HEK293 (cell line): ENCODE results near the gene EDARADD.
A peak's percentile ranks its signal among the peaks of the same experiment; 100 is the strongest.

ENCODE experiments used
- CTCF ChIP-seq: fragments of 450-650 bp; formaldehyde crosslinking; IDR thresholded peaks from 2 replicates; pipeline ENCODE4 v1.5.1; 2016; ENCODE audit warnings: missing biosample characterization, missing genetic modification characterization
- GLI4 ChIP-seq: fragments of 450-650 bp; formaldehyde crosslinking; IDR thresholded peaks from 2 replicates; pipeline ENCODE4 v1.5.1; 2016; ENCODE audit warnings: missing biosample characterization, missing genetic modification characterization
- GLIS2 ChIP-seq: fragments of 450-650 bp; formaldehyde crosslinking; IDR thresholded peaks from 2 replicates; pipeline ENCODE4 v1.5.1; 2016; ENCODE audit warnings: missing biosample characterization, missing genetic modification characterization
- HOXD13 ChIP-seq: sonication (generic); formaldehyde crosslinking; IDR thresholded peaks from 2 replicates; pipeline ENCODE4 v1.8.0; 2022; ENCODE audit warnings: missing genetic modification reagents, borderline replicate concordance
- KLF17 ChIP-seq: fragments of 450-650 bp; formaldehyde crosslinking; IDR thresholded peaks from 2 replicates; pipeline ENCODE4 v1.5.1; 2016; ENCODE audit warnings: missing biosample characterization, missing genetic modification characterization
- PRDM4 ChIP-seq: fragments of 450-650 bp; formaldehyde crosslinking; IDR thresholded peaks from 2 replicates; pipeline ENCODE4 v1.5.1; 2017; ENCODE audit warnings: missing biosample characterization, missing genetic modification characterization
- PRDM6 ChIP-seq: fragments of 450-650 bp; formaldehyde crosslinking; IDR thresholded peaks from 2 replicates; pipeline ENCODE4 v1.5.1; 2017; ENCODE audit warnings: missing biosample characterization, missing genetic modification characterization
- REPIN1 ChIP-seq: fragments of 450-650 bp; formaldehyde crosslinking; IDR thresholded peaks from 2 replicates; pipeline ENCODE4 v1.5.1; 2017; ENCODE audit warnings: missing biosample characterization, missing genetic modification characterization, low read depth
- REST ChIP-seq: fragments of 450-650 bp; formaldehyde crosslinking; IDR thresholded peaks from 2 replicates; pipeline ENCODE4 v1.5.1; 2016; ENCODE audit warnings: missing biosample characterization, missing genetic modification characterization
- SP7 ChIP-seq: fragments of 450-650 bp; formaldehyde crosslinking; IDR thresholded peaks from 2 replicates; pipeline ENCODE4 v1.5.1; 2016; ENCODE audit warnings: missing biosample characterization, missing genetic modification characterization
- WT1 ChIP-seq: fragments of 450-650 bp; formaldehyde crosslinking; IDR thresholded peaks from 2 replicates; pipeline ENCODE4 v1.5.1; 2016; ENCODE audit warnings: missing biosample characterization, missing genetic modification characterization
- ZBTB26 ChIP-seq: fragments of 450-650 bp; formaldehyde crosslinking; optimal IDR thresholded peaks from 2 replicates; pipeline ENCODE3; 2016; ENCODE audit warnings: missing biosample characterization, mild to moderate bottlenecking, missing genetic modification characterization
- ZFHX2 ChIP-seq: fragments of 450-650 bp; formaldehyde crosslinking; conservative IDR thresholded peaks from 2 replicates; pipeline ENCODE4 v1.5.1; 2016; ENCODE audit warnings: missing biosample characterization, missing genetic modification characterization
- ZFP37 ChIP-seq: fragments of 450-650 bp; formaldehyde crosslinking; IDR thresholded peaks from 2 replicates; pipeline ENCODE4 v1.5.1; 2016; ENCODE audit warnings: missing biosample characterization, missing genetic modification characterization
- ZNF157 ChIP-seq: fragments of 450-650 bp; formaldehyde crosslinking; IDR thresholded peaks from 2 replicates; pipeline ENCODE4 v1.5.1; 2016; ENCODE audit warnings: missing biosample characterization, missing genetic modification characterization
- ZNF175 ChIP-seq: fragments of 450-650 bp; formaldehyde crosslinking; IDR thresholded peaks from 2 replicates; pipeline ENCODE4 v1.5.1; 2016; ENCODE audit warnings: missing biosample characterization, missing genetic modification characterization
- ZNF19 ChIP-seq: fragments of 450-650 bp; formaldehyde crosslinking; IDR thresholded peaks from 2 replicates; pipeline ENCODE4; 2016; ENCODE audit warnings: missing biosample characterization, missing genetic modification characterization, low read depth
- ZNF202 ChIP-seq: fragments of 450-650 bp; formaldehyde crosslinking; IDR thresholded peaks from 2 replicates; pipeline ENCODE4 v1.5.1; 2016; ENCODE audit warnings: missing biosample characterization, missing genetic modification characterization, borderline replicate concordance
- ZNF248 ChIP-seq: fragments of 450-650 bp; formaldehyde crosslinking; IDR thresholded peaks from 2 replicates; pipeline ENCODE4 v1.5.1; 2017; ENCODE audit warnings: missing biosample characterization, missing genetic modification characterization
- ZNF302 ChIP-seq: fragments of 450-650 bp; formaldehyde crosslinking; IDR thresholded peaks from 2 replicates; pipeline ENCODE4 v1.5.1; 2016; ENCODE audit warnings: missing biosample characterization, missing genetic modification characterization, low read depth
- ZNF362 ChIP-seq: fragments of 450-650 bp; formaldehyde crosslinking; IDR thresholded peaks from 2 replicates; pipeline ENCODE4 v1.5.1; 2016; ENCODE audit warnings: missing biosample characterization, missing genetic modification characterization
- ZNF366 ChIP-seq: fragments of 450-650 bp; formaldehyde crosslinking; conservative IDR thresholded peaks from 2 replicates; pipeline ENCODE4 v1.5.1; 2016; ENCODE audit warnings: missing biosample characterization, missing genetic modification characterization
- ZNF37A ChIP-seq: fragments of 450-650 bp; IDR thresholded peaks from 2 replicates; pipeline ENCODE4 v1.5.1; 2018; ENCODE audit warnings: missing biosample characterization, missing genetic modification characterization
- ZNF558 ChIP-seq: fragments of 450-650 bp; formaldehyde crosslinking; IDR thresholded peaks from 2 replicates; pipeline ENCODE4 v1.5.1; 2016; ENCODE audit warnings: missing biosample characterization, missing genetic modification characterization
- ZNF624 ChIP-seq: fragments of 450-650 bp; formaldehyde crosslinking; IDR thresholded peaks from 2 replicates; pipeline ENCODE4 v1.5.1; 2017; ENCODE audit warnings: missing biosample characterization, missing genetic modification characterization
- ZNF629 ChIP-seq: fragments of 450-650 bp; formaldehyde crosslinking; IDR thresholded peaks from 2 replicates; pipeline ENCODE4 v1.5.1; 2017; ENCODE audit warnings: missing biosample characterization, missing genetic modification characterization
- ZNF658 ChIP-seq: fragments of 450-650 bp; formaldehyde crosslinking; IDR thresholded peaks from 2 replicates; pipeline ENCODE4; 2016; ENCODE audit warnings: missing biosample characterization, missing genetic modification characterization
- ZNF707 ChIP-seq: fragments of 450-650 bp; formaldehyde crosslinking; IDR thresholded peaks from 2 replicates; pipeline ENCODE4 v1.5.1; 2016; ENCODE audit warnings: missing biosample characterization, missing genetic modification characterization
- ZSCAN30 ChIP-seq: fragments of 450-650 bp; IDR thresholded peaks from 2 replicates; pipeline ENCODE4 v1.5.1; 2018; ENCODE audit warnings: missing biosample characterization, mild to moderate bottlenecking, missing genetic modification characterization, moderate library complexity

EDARADD gene

GRCh38 chr1:236421022-236421421 lies 26.9 kb downstream of the EDARADD start (continued):
- no peak for TF ChIP-seq ZNF624 (tag by site-specific recombination)
- no peak for TF ChIP-seq ZNF248
- TF ChIP-seq ZFHX2 (tag by site-specific recombination): no peak
- TF ChIP-seq GLI4 (tag by site-specific recombination): no peak
- TF ChIP-seq ZNF19 (tag by site-specific recombination): no peak
- peak; percentile 37; the same call in 1 of the 2 replicates for TF ChIP-seq GLIS2 (tag by site-specific recombination)
- TF ChIP-seq PRDM4 (tag by site-specific recombination): no peak
- TF ChIP-seq KLF17 (tag by site-specific recombination): peak; percentile 85
- no peak for TF ChIP-seq PRDM6 (tag by site-specific recombination)
- no peak for TF ChIP-seq ZNF202 (tag by site-specific recombination)
- TF ChIP-seq ZNF175 (tag by site-specific recombination): no peak
- TF ChIP-seq ZNF558 (tag by site-specific recombination): no peak
- no peak; the same call in 1 of the 2 replicates for TF ChIP-seq ZNF366 (tag by site-specific recombination)
- no peak for TF ChIP-seq REST (tag by site-specific recombination)
- TF ChIP-seq SP7 (tag by site-specific recombination): 0 out of 2 replicates have a peak, but pooled peaks have one; percentile 37
- no peak for TF ChIP-seq ZNF658 (tag by site-specific recombination)
- no peak for TF ChIP-seq REPIN1 (tag by site-specific recombination)
- TF ChIP-seq ZNF37A (tag by site-specific recombination): no peak
- TF ChIP-seq WT1 (tag by site-specific recombination): peak; percentile 82
- no peak for TF ChIP-seq ZNF302 (tag by site-specific recombination)
- TF ChIP-seq ZNF157: no peak
- no peak for TF ChIP-seq ZFP37 (tag by site-specific recombination)
- TF ChIP-seq ZNF629 (tag by site-specific recombination): 0 out of 2 replicates have a peak, but pooled peaks have one; percentile 45
- no peak for TF ChIP-seq CTCF (tag by site-specific recombination)
- no peak for TF ChIP-seq ZSCAN30 (tag by site-specific recombination)
- no peak for TF ChIP-seq ZNF707 (tag by site-specific recombination)
- TF ChIP-seq ZNF362: no peak
- TF ChIP-seq HOXD13 (CRISPR knock-in tag): no peak
- no peak for TF ChIP-seq ZBTB26 (tag by site-specific recombination)
